Tibial nerve (tissue), 3 donors: ENCODE results near the gene OR6B1.

Source experiments
- CTCF ChIP-seq, 5 experiments: fragments of 200-600 bp in 3 of 5; fragments of 450-650 bp in 2 of 5; sonication (generic) in 3 of 5; IDR thresholded peaks; one replicate each; pipeline ENCODE4 v1.5.1; 2016 to 2019; ENCODE audit warnings: antibody characterized with exemption in 5 of 5, mild to moderate bottlenecking in 3 of 5, moderate library complexity in 2 of 5
- POLR2A ChIP-seq, 2 donors: fragments of 450-650 bp; IDR thresholded peaks; one replicate each; pipeline ENCODE4 v1.6.1; 2017; ENCODE audit warnings: antibody characterized with exemption in 2 of 2, mild to moderate bottlenecking in 2 of 2, moderate library complexity in 2 of 2

DNA sequence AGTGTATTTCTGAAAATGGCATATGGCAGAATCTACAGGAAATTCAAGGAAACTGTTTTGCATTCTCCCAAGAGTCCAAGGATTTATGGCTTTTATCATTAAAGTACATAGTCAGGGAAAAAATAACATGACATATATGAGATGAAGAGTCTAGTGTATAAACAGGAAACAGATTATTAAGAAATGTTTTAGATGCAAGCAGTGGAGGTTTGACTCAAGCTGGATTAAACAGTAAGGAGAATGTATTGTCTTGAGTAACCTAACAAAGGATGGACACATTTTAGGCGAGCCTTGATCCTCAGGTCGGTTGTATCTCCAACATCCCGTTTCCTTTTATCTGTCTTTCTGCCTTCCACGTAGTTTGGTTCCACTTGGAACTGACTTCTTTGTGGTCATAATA is 17.9 kb downstream of the OR6B1 start:
- TF ChIP-seq CTCF (IDR thresholded peaks at IDR 0.05) (no peak), POLR2A (IDR thresholded peaks at IDR 0.05) (no peak)
